ENCODE results near the gene MGLL. TPM values are rescaled to one million over a fixed set of nuclear protein-coding genes. Genes with fewer than 3 reads are reported as not detected.

MGLL gene
- total RNA-seq, 1 donor: 18.1 TPM

DNA sequence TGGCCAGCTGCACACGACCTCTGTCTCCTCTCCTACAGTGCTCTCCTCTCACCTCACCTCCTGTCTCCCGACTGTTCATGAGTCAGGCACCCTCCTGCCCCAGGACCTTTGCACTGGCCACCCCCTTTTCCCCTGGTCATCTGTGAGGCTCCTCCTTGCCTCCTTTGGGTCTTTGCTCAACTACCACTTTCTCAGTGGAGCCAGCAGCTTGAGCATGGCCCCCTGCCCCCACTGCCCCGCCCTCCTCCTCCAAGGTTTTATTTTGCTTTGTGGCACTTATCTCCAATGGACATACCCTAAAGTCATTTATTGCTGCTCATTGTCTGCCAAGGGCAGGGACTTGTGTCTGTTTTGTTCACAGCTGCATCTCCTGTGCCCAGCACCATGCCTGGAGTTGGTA lies 64.3 kb downstream of the MGLL start:
- no peaks in the 10 kb centered on the region for H3K9me3 ChIP-seq (ENCODE audit: low read depth, low read length)
- H2AFZ ChIP-seq (ENCODE audit: low read length): no peak overlapping the region
- no peak overlapping the region for H3K27ac ChIP-seq (ENCODE audit: low read depth, low read length)
- H3K4me3 ChIP-seq (ENCODE audit: insufficient read depth, low read length): no peak overlapping the region
- DNase-seq (ENCODE audit: insufficient read length, low spot score, missing footprints): no peak
- H3K4me2 ChIP-seq (ENCODE audit: insufficient read depth, low read length): no peak overlapping the region
- TF ChIP-seq, protein P1, sequence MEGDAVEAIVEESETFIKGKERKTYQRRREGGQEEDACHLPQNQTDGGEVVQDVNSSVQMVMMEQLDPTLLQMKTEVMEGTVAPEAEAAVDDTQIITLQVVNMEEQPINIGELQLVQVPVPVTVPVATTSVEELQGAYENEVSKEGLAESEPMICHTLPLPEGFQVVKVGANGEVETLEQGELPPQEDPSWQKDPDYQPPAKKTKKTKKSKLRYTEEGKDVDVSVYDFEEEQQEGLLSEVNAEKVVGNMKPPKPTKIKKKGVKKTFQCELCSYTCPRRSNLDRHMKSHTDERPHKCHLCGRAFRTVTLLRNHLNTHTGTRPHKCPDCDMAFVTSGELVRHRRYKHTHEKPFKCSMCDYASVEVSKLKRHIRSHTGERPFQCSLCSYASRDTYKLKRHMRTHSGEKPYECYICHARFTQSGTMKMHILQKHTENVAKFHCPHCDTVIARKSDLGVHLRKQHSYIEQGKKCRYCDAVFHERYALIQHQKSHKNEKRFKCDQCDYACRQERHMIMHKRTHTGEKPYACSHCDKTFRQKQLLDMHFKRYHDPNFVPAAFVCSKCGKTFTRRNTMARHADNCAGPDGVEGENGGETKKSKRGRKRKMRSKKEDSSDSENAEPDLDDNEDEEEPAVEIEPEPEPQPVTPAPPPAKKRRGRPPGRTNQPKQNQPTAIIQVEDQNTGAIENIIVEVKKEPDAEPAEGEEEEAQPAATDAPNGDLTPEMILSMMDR (IDR thresholded peaks at IDR 0.05; ENCODE audit: extremely low read depth, low read depth, low read length): no peak
- peaks cover 7% of the 10 kb centered on the region for H3K4me1 ChIP-seq (ENCODE audit: insufficient read depth, low read length)
- H3K79me2 ChIP-seq (ENCODE audit: insufficient read depth, low read length): peaks cover 41% of the 10 kb centered on the region
- H4K20me1 ChIP-seq (ENCODE audit: insufficient read depth, low read length): no peaks in the 10 kb centered on the region
- H3K36me3 ChIP-seq (ENCODE audit: insufficient read depth, low read length): no peaks in the 10 kb centered on the region
- H3K27me3 ChIP-seq (ENCODE audit: insufficient read depth, low read length): no peaks in the 10 kb centered on the region

DNA sequence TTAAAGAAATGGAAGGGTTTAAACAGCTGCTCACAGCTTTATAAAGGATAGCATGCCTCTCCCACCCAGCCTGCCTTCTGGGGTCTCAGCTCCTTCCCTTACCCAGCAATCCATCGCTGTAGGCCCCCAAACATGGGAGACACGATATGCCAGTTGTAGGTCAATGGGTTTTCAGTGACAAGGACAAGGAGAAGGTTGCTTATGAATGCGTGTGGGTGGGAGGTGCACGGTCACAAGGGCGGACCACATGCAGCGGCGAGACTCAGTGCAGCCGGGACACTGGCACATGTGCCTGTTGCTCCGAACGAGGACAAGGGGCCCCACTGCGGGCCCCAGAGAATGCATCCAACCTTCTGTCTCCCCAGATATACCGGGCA lies 67.0 kb downstream of the MGLL start:
- no peak overlapping the region for H3K27ac ChIP-seq (ENCODE audit: low read depth, low read length)
- H3K36me3 ChIP-seq (ENCODE audit: insufficient read depth, low read length): no peaks in the 10 kb centered on the region
- peaks cover 33% of the 10 kb centered on the region for H3K79me2 ChIP-seq (ENCODE audit: insufficient read depth, low read length)
- no peak overlapping the region for H2AFZ ChIP-seq (ENCODE audit: low read length)
- H3K9me3 ChIP-seq (ENCODE audit: low read depth, low read length): no peaks in the 10 kb centered on the region
- TF ChIP-seq, protein P1 (IDR thresholded peaks at IDR 0.05; ENCODE audit: extremely low read depth, low read depth, low read length): no peak
- no peak overlapping the region for H3K4me2 ChIP-seq (ENCODE audit: insufficient read depth, low read length)
- no peaks in the 10 kb centered on the region for H3K27me3 ChIP-seq (ENCODE audit: insufficient read depth, low read length)
- H3K4me1 ChIP-seq (ENCODE audit: insufficient read depth, low read length): peaks cover 11% of the 10 kb centered on the region
- no peak overlapping the region for H3K4me3 ChIP-seq (ENCODE audit: insufficient read depth, low read length)
- H4K20me1 ChIP-seq (ENCODE audit: insufficient read depth, low read length): no peaks in the 10 kb centered on the region
- DNase-seq (ENCODE audit: insufficient read length, low spot score, missing footprints): no peak

DNA sequence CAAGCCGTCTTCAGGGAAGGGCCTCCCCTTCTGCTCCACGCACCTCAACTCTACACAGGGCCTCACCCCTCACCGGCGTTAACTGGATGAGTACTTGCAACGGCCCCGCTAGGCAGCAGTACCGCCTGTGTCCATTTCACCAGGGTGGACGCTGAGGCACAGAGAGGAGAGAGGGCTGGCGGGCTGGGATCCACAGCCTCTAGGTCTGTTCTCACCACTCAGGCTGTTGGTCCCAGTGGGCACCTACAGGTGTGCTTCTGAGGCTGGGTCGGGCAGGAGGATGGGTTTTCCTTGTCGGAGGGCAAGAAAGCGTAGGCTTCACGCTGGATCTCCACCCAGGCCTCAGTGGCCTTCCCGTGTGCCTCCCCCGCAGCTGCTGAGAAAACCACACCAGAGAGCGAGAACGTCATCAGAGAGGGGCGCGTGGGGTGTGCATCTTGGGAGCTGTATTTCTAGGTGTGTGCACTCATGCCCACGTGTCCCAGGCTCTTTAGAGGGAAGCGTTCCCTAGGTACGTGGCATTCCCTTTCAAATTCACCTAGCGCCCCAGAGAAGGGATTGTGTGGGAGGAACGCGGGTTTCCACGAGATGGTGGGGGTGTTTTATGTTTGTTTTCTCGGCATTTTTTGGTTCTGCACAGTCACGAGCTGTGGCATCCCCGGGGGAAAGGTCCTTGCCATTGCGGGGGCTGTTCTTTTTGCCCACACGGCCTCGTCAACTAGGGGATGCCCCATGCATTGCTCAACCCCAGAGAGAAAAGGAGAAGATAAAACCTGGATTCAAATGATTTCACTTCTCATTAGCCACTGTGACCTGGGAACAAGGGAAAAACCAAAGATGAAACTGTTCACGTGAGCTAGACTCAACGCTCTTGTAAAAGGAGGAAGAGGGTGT lies 67.7 kb downstream of the MGLL start:
- Histone ChIP-seq H2AFZ (ENCODE audit: low read length) (no peak overlapping the region), H3K27ac (ENCODE audit: low read depth, low read length) (no peak overlapping the region), H4K20me1 (ENCODE audit: insufficient read depth, low read length) (no peaks in the 10 kb centered on the region), H3K79me2 (ENCODE audit: insufficient read depth, low read length) (peaks cover 33% of the 10 kb centered on the region), H3K4me1 (ENCODE audit: insufficient read depth, low read length) (peaks cover 18% of the 10 kb centered on the region), H3K4me3 (ENCODE audit: insufficient read depth, low read length) (no peak overlapping the region), H3K27me3 (ENCODE audit: insufficient read depth, low read length) (no peaks in the 10 kb centered on the region), H3K9me3 (ENCODE audit: low read depth, low read length) (no peaks in the 10 kb centered on the region), H3K36me3 (ENCODE audit: insufficient read depth, low read length) (no peaks in the 10 kb centered on the region), H3K4me2 (ENCODE audit: insufficient read depth, low read length) (no peak overlapping the region)
- DNase-seq (ENCODE audit: insufficient read length, low spot score, missing footprints): no peak
- TF ChIP-seq, protein P1 (IDR thresholded peaks at IDR 0.05; ENCODE audit: extremely low read depth, low read depth, low read length): no peak

DNA sequence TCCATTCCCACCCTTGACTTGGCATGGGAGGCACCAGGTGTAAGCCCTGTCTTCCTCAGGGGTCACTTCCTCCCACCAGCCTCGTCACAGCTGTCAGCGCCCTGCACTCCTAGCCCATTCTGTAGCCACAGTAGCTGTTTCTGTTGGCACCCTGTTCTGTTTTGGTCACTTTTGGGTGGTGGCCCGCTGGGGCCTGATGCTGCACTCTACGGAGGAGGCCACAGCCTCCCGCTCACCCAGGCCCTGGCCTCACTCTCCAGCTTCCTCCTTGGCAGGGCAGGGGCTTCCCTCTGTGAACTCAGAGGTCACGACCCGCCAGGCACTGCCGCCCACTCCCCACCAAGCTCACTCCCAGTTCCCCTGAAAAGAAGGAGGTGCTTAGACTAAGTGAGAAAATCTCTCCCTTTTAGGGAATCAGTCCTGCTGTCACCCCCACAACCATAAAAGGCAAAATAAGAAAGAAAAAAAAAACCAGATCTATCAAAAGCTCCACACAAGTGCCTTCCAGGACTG lies 68.4 kb downstream of the MGLL start:
- TF ChIP-seq, protein P1 (IDR thresholded peaks at IDR 0.05; ENCODE audit: extremely low read depth, low read depth, low read length): no peak
- Histone ChIP-seq H4K20me1 (ENCODE audit: insufficient read depth, low read length) (no peaks in the 10 kb centered on the region), H3K79me2 (ENCODE audit: insufficient read depth, low read length) (peaks cover 33% of the 10 kb centered on the region), H3K9me3 (ENCODE audit: low read depth, low read length) (no peaks in the 10 kb centered on the region), H3K27me3 (ENCODE audit: insufficient read depth, low read length) (no peaks in the 10 kb centered on the region), H3K4me2 (ENCODE audit: insufficient read depth, low read length) (no peak overlapping the region), H2AFZ (ENCODE audit: low read length) (no peak overlapping the region), H3K4me3 (ENCODE audit: insufficient read depth, low read length) (no peak overlapping the region), H3K36me3 (ENCODE audit: insufficient read depth, low read length) (no peaks in the 10 kb centered on the region), H3K4me1 (ENCODE audit: insufficient read depth, low read length) (peaks cover 25% of the 10 kb centered on the region), H3K27ac (ENCODE audit: low read depth, low read length) (no peak overlapping the region)
- no peak for DNase-seq (ENCODE audit: insufficient read length, low spot score, missing footprints)
